Fibroblast of the conjunctiva (primary cell): ENCODE measurements around the gene C2orf74.

Source experiments
- DNase-seq: peaks from one replicate; pipeline ENCODE4 v3.0.0-alpha.2; 2010; ENCODE audit warnings: low read depth

C2orf74 gene

GRCh38 chr2:61214171-61214570 is 52.2 kb downstream of the C2orf74 start:
- DNase-seq: no peak
